SK-N-MC (cell line): ENCODE data around the gene PCDH15.

Experiments
- EZH2 ChIP-seq: fragments of 200-600 bp; sonication (generic); IDR thresholded peaks from one replicate; pipeline ENCODE4 v1.6.1; 2017; ENCODE audit warnings: antibody characterized with exemption
- POLR2AphosphoS5 ChIP-seq: IDR thresholded peaks from 2 replicates; pipeline ENCODE4 v1.6.1; 2012; ENCODE audit warnings: mild to moderate bottlenecking, low read depth, low read length, borderline replicate concordance

GRCh38 chr10:54282012-54282411 is 519.0 kb downstream of the PCDH15 start:
- TF ChIP-seq POLR2AphosphoS5 (no peak), EZH2 (no peak)
